MM.1S (cell line): Measurements from ENCODE around the gene FANCC.

Experiments used
- DNase-seq: peaks from one replicate; pipeline ENCODE4 v3.0.0-alpha.2; 2015
- H2AFZ ChIP-seq: fragments of 300-600 bp; sonication (generic); 2 replicates; pipeline ENCODE4 v1.6.0; 2016; ENCODE audit warnings: antibody characterized with exemption, low read length
- H3F3A ChIP-seq: fragments of 300-600 bp; sonication (generic); 2 replicates; pipeline ENCODE4 v1.6.1; 2016; ENCODE audit warnings: mild to moderate bottlenecking, antibody characterized with exemption, low read length, moderate library complexity, mixed read lengths; ENCODE audit not compliant: insufficient read depth
- H3K27ac ChIP-seq: fragments of 300-600 bp; sonication (generic); 2 replicates; pipeline ENCODE4 v1.5.1; 2016; ENCODE audit warnings: mild to moderate bottlenecking, low read length
- H3K27me3 ChIP-seq: fragments of 300-600 bp; sonication (generic); replicated peaks from 2 replicates; pipeline ENCODE4 v1.6.0; 2016; ENCODE audit warnings: low read length; ENCODE audit not compliant: insufficient read depth
- H3K36me3 ChIP-seq: fragments of 300-600 bp; sonication (generic); replicated peaks from 2 replicates; pipeline ENCODE4 v1.6.1; 2016; ENCODE audit warnings: mild to moderate bottlenecking, low read length, mixed read lengths; ENCODE audit not compliant: insufficient read depth
- H3K4me1 ChIP-seq: fragments of 300-600 bp; sonication (generic); 2 replicates; pipeline ENCODE4 v1.6.1; 2016; ENCODE audit warnings: low read length, mixed read lengths
- H3K4me2 ChIP-seq: fragments of 300-600 bp; sonication (generic); 2 replicates; pipeline ENCODE4 v1.6.0; 2016; ENCODE audit warnings: low read depth, low read length
- H3K4me3 ChIP-seq: fragments of 300-600 bp; sonication (generic); 2 replicates; pipeline ENCODE4 v1.5.1; 2016; ENCODE audit warnings: low read length, mixed read lengths
- H3K79me2 ChIP-seq: fragments of 300-600 bp; sonication (generic); 2 replicates; pipeline ENCODE4 v1.6.1; 2016; ENCODE audit warnings: mixed run types, low read length, mixed read lengths
- H3K9ac ChIP-seq: fragments of 300-600 bp; sonication (generic); 2 replicates; pipeline ENCODE4 v1.6.1; 2016; ENCODE audit warnings: low read length, mixed read lengths
- H3K9me2 ChIP-seq: fragments of 300-600 bp; sonication (generic); replicated peaks from 2 replicates; pipeline ENCODE4 v1.6.1; 2016; ENCODE audit warnings: mild to moderate bottlenecking, low read length, mixed read lengths; ENCODE audit not compliant: insufficient read depth
- H3K9me3 ChIP-seq: fragments of 300-600 bp; sonication (generic); replicated peaks from 2 replicates; pipeline ENCODE4 v1.6.1; 2016; ENCODE audit warnings: mild to moderate bottlenecking, low read length, mixed read lengths; ENCODE audit not compliant: insufficient read depth
- H4K20me1 ChIP-seq: fragments of 300-600 bp; sonication (generic); 2 replicates; pipeline ENCODE4 v1.6.1; 2016; ENCODE audit warnings: mild to moderate bottlenecking, low read length, moderate library complexity, mixed read lengths; ENCODE audit not compliant: insufficient read depth
- EZH2 ChIP-seq: fragments of 300-600 bp; sonication (generic); optimal IDR thresholded peaks from 2 replicates; pipeline ENCODE3; 2017; ENCODE audit warnings: low read depth, mild to moderate bottlenecking, antibody characterized with exemption, low read length, mixed read lengths
- EZH2phosphoT487 ChIP-seq: fragments of 300-600 bp; sonication (generic); IDR thresholded peaks from 2 replicates; pipeline ENCODE4 v1.6.1; 2018; ENCODE audit warnings: antibody characterized with exemption, low read length
- TF ChIP-seq, protein P1 (sequence below): fragments of 300-600 bp; sonication (generic); IDR thresholded peaks from 2 replicates; pipeline ENCODE4 v1.5.1; 2016; ENCODE audit warnings: antibody characterized with exemption, low read length, mixed read lengths

Gene FANCC

DNA sequence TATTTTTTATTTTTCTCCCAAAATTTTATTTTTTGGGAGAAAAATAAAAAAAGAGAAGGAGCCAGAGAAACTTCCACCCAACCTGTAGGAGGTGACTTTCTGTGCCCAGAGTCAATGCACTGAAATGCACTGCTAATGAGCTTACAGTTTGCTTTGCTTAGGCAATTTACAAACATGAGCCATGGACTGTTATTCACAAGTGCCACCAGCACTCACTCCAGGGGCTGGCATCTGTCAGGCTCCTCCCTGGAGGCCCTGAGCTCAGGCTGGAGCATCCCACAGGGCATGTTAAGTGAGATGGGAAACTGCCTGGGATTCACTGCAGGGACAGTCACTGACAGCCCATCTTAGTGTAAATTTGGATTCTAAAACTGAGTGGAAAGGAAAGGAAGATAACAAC, 74.9 kb downstream of the FANCC start:
- no peaks in the 10 kb centered on the region for H3K79me2 ChIP-seq
- H3K4me1 ChIP-seq: no peaks in the 10 kb centered on the region
- H3K9me2 ChIP-seq: no peaks in the 10 kb centered on the region
- no peaks in the 10 kb centered on the region for H3F3A ChIP-seq
- no peak overlapping the region for H2AFZ ChIP-seq
- no peak overlapping the region for H3K9ac ChIP-seq
- no peak overlapping the region for H3K4me2 ChIP-seq
- TF ChIP-seq EZH2 (no peak), EZH2phosphoT487 (no peak)
- TF ChIP-seq, protein P1, sequence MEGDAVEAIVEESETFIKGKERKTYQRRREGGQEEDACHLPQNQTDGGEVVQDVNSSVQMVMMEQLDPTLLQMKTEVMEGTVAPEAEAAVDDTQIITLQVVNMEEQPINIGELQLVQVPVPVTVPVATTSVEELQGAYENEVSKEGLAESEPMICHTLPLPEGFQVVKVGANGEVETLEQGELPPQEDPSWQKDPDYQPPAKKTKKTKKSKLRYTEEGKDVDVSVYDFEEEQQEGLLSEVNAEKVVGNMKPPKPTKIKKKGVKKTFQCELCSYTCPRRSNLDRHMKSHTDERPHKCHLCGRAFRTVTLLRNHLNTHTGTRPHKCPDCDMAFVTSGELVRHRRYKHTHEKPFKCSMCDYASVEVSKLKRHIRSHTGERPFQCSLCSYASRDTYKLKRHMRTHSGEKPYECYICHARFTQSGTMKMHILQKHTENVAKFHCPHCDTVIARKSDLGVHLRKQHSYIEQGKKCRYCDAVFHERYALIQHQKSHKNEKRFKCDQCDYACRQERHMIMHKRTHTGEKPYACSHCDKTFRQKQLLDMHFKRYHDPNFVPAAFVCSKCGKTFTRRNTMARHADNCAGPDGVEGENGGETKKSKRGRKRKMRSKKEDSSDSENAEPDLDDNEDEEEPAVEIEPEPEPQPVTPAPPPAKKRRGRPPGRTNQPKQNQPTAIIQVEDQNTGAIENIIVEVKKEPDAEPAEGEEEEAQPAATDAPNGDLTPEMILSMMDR: no peak
- H3K27ac ChIP-seq: no peak overlapping the region
- no peaks in the 10 kb centered on the region for H4K20me1 ChIP-seq
- H3K4me3 ChIP-seq: no peak overlapping the region
- 0 out of 2 replicates have a peak, but pooled peaks cover 5% of the 10 kb centered on the region for H3K36me3 ChIP-seq
- DNase-seq: no peak
- H3K27me3 ChIP-seq: no peaks in the 10 kb centered on the region
- no peaks in the 10 kb centered on the region for H3K9me3 ChIP-seq

DNA sequence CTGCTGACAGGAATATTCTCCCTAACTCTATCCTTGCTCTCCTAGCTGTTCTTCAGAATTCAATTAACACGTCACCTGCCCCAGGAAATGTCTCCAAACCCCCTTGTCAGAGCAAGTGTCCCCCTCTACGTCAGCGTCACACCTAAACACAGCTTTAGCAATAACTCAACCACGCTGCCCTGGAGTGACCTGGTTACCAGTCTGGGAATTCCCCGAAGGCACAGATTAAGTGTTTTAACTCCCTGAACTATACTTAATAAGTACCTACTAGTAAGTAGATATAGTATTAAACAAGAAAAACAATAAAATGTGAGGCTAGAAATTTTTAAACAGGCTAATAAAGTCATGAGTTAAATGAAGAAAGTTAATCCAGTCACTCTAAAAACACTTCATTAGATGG, 78.4 kb downstream of the FANCC start:
- H3K9me3 ChIP-seq: no peaks in the 10 kb centered on the region
- TF ChIP-seq EZH2phosphoT487: no peak
- H3K36me3 ChIP-seq: no peaks in the 10 kb centered on the region
- DNase-seq: no peak
- no peak overlapping the region for H3K4me2 ChIP-seq
- no peak overlapping the region for H2AFZ ChIP-seq
- no peaks in the 10 kb centered on the region for H3K27me3 ChIP-seq
- no peaks in the 10 kb centered on the region for H4K20me1 ChIP-seq
- H3K4me3 ChIP-seq: no peak overlapping the region
- no peaks in the 10 kb centered on the region for H3K4me1 ChIP-seq
- H3K9me2 ChIP-seq: no peaks in the 10 kb centered on the region
- no peaks in the 10 kb centered on the region for H3K79me2 ChIP-seq
- no peak overlapping the region for H3K27ac ChIP-seq
- no peak overlapping the region for H3K9ac ChIP-seq
- no peaks in the 10 kb centered on the region for H3F3A ChIP-seq

DNA sequence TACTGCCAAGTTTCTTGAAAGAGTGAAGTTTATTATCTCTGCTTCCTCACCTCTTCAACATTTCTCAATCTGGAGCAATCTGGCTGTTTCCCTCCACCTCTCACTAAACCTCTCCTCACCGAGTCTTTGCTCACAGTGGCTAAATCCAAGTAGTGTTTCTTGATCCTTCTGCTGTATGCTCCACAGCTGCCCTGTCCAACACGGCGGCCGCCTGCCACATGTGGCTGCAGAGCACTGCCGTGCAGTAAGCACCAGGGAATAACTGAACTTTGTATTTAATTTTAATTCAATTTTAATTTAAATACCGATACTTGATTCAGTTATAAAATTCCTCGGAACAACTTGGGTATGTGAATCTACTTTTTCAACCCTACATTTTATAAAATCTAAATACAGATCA, 80.2 kb downstream of the FANCC start:
- Histone ChIP-seq H3K9ac (no peak overlapping the region), H3K4me3 (no peak overlapping the region), H3K27me3 (no peaks in the 10 kb centered on the region), H3F3A (no peaks in the 10 kb centered on the region), H3K4me1 (no peaks in the 10 kb centered on the region), H3K36me3 (no peaks in the 10 kb centered on the region), H3K4me2 (no peak overlapping the region), H3K9me2 (no peaks in the 10 kb centered on the region), H3K27ac (no peak overlapping the region), H4K20me1 (no peaks in the 10 kb centered on the region), H3K79me2 (no peaks in the 10 kb centered on the region), H2AFZ (no peak overlapping the region), H3K9me3 (no peaks in the 10 kb centered on the region)
- no peak for TF ChIP-seq EZH2
- TF ChIP-seq, protein P1: no peak
- no peak for TF ChIP-seq EZH2phosphoT487
- DNase-seq: no peak

DNA sequence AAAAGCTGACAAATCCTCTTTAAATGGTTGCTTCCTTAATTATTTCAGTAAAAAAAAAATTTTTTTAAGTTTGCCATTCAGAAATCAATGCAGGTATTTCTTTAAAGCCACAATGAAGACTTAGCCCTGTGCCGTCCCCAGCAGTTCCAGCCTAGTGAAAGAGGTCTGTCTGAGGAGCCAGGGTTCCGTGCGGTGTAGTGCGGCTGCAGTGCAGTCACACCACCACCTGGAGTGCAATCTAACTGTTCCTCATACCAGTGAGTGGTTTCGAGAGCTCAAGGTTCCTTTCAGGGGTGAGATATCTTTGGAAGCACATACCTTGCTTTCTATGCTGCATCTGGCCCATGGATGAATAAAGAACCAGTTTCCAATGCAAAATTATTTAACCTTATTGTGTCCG, 87.5 kb downstream of the FANCC start:
- no peak for TF ChIP-seq EZH2
- TF ChIP-seq EZH2phosphoT487: no peak
- TF ChIP-seq, protein P1: no peak
- no peak for DNase-seq
- no peaks in the 10 kb centered on the region for H3K9me2 ChIP-seq
- H3K27ac ChIP-seq: no peak overlapping the region
- no peaks in the 10 kb centered on the region for H3K36me3 ChIP-seq
- H3K9me3 ChIP-seq: no peaks in the 10 kb centered on the region
- no peak overlapping the region for H3K4me2 ChIP-seq
- H4K20me1 ChIP-seq: no peaks in the 10 kb centered on the region
- no peak overlapping the region for H3K9ac ChIP-seq
- H3K27me3 ChIP-seq: no peaks in the 10 kb centered on the region
- no peak overlapping the region for H3K4me3 ChIP-seq
- no peak overlapping the region for H2AFZ ChIP-seq
- no peaks in the 10 kb centered on the region for H3K4me1 ChIP-seq
- H3K79me2 ChIP-seq: no peaks in the 10 kb centered on the region
- H3F3A ChIP-seq: no peaks in the 10 kb centered on the region
